Measurements from ENCODE around the gene ATP1B1. TPM values are rescaled to one million over a fixed set of nuclear protein-coding genes. Genes with fewer than 3 reads are reported as not detected.
A peak's percentile ranks its signal among the peaks of the same experiment; 100 is the strongest.

Gene ATP1B1
- total RNA-seq, 1 donor from 2014 or later = 83.3 TPM

DNA sequence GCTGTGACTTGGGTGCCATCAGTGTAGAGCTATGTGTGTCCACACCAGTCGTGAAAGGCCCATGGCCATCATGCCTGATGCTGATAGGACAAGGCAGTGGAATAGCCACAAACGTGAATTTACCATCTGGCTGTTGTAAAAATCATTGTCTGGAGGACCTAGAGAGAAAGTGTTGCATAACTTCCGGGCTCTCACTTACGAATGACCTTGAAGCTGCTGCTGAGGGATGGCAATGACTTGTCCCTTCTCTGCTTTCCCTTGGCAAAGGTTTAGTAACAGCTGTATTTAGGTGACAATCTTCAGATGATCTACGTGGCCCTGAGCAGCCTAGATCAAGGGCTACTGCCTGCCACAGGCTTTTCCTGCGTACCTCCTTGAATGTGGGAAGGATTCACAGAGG, 5.8 kb downstream of the ATP1B1 start:
- no peak overlapping the region for H3K4me3 ChIP-seq (ENCODE audit: low read depth, low read length)
- DNase-seq (ENCODE audit: low read depth) = no peak
- TF ChIP-seq CTCF (conservative IDR thresholded peaks at IDR 0.05; ENCODE audit: low read depth, low read length) = no peak

DNA sequence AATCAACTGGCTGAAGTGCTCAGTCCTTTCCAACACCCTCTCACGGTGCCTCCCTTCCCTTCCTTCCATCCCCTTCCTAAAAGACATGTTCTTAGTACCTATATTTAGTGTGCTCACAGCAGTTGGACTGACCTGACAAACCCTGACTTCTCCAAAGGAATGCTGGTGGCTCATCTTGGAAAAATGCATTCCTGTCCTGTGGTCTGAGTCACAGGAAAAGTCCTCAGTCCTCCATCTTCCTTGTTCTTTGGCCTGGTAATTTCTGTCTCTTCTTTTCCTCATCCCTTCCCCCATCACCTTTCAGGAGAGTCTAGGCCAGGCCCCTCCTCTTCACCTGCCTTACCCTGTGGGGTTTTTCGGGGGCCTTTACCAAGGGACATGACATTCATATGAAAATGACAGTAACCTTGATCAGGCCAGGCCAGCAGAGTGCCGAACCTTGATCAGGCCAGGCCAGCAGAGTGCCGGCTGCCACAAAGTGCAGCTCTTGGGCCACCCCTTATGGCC, 7.2 kb downstream of the ATP1B1 start:
- peak; percentile 95 for DNase-seq (ENCODE audit: low read depth)
- H3K4me3 ChIP-seq (ENCODE audit: low read depth, low read length) = no peak overlapping the region
- TF ChIP-seq CTCF (conservative IDR thresholded peaks at IDR 0.05; ENCODE audit: low read depth, low read length) = no peak

DNA sequence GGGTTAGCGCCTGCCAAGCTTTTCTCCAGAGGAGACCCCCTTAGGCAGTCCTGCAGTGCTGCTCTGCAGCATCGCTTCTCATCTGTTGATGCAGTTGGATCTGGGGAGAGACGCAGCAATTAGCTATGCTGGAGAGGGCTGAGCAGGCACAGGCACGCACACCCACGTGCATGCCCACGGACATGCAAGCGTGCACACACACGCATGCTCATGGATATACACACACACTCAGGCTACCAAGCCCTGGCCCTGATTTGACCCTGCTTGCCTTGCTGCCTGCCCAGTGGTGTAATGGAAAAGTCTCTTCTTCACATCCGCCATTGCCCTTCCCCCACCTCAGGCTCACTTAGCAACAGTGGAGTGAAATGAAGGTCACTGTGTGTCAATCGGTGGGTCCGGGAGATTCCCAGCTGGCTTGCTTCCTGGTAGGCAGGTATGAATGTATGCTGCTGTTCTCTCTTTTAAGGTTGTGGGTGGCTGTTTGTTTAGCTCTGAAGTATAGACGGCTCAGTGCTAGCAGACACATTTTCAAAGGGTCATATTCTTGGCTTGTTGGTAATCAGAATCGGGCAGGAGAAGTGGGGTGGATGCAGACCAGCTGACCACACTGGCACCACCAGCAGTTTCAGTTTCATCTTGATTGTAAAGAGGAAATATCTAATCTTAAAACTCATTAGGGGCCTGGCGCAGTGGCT, 9.5 kb downstream of the ATP1B1 start:
- DNase-seq (ENCODE audit: low read depth) = peak; percentile 87
- H3K4me3 ChIP-seq (ENCODE audit: low read depth, low read length) = peak overlapping the region; percentile 19
- no peak for TF ChIP-seq CTCF (conservative IDR thresholded peaks at IDR 0.05; ENCODE audit: low read depth, low read length)

DNA sequence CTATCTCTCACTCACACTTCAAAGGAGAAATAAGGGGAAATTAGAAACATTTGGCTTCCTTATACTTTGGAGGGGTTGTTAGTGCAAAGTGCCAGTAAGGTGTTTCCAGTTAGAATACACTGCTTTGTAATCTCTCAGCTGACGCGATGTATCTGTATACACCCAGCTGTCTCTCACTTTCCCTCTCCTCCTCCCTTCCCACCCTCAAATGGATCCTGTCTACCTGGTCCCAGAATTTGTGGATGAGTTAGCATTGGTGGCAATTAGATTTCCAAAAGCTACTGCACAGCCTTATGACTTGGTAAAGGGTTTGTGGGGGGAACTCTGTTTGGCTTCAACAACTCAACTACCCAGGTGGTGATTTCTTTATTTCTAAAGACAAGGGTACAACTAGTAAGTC, 10.5 kb downstream of the ATP1B1 start:
- no peak for DNase-seq (ENCODE audit: low read depth)
- no peak overlapping the region for H3K4me3 ChIP-seq (ENCODE audit: low read depth, low read length)
- no peak for TF ChIP-seq CTCF (conservative IDR thresholded peaks at IDR 0.05; ENCODE audit: low read depth, low read length)

DNA sequence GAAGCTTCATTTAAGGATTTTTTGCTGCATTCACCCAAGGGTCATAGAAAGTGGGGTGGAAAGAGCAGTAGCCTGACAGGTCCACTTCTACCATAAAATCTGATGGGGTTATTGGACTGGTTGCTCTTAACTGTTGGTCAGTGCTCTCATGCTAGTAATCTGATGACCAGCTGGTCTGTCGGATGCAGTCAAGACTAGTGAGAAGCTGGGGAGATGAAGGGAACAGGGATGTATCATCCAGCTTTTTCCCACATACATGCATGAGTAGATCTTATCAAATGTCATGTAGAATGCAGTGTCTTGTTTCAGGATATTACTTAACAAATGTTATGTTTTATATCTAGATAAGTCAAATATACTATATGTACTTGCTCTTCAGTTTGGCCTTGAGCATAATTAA, 11.1 kb downstream of the ATP1B1 start:
- H3K4me3 ChIP-seq (ENCODE audit: low read depth, low read length) = no peak overlapping the region
- TF ChIP-seq CTCF (conservative IDR thresholded peaks at IDR 0.05; ENCODE audit: low read depth, low read length) = no peak
- DNase-seq (ENCODE audit: low read depth) = no peak

GRCh38 chr1:169118227-169118626, 11.7 kb downstream of the ATP1B1 start:
- no peak overlapping the region for H3K4me3 ChIP-seq (ENCODE audit: low read depth, low read length)
- DNase-seq (ENCODE audit: low read depth) = no peak
- TF ChIP-seq CTCF (conservative IDR thresholded peaks at IDR 0.05; ENCODE audit: low read depth, low read length) = no peak

DNA sequence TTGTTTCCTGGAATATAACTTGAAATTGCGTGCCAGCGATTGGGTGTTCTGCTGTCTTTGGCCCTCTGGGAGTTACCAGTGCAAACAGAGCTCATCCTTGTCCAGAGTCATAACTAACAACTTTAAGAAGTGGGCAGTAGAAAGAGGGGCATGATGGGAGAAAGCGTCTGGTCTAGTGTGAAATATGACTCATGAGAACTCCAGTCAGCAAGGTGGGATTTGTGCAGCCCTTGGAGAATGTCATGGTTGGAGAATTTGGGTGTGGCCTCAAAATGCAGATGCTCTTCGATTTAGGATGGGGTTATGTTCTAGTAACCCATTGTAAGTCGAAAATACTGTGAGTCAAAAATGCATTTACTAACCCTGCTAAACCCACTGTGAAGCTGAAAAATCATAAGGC, 12.9 kb downstream of the ATP1B1 start:
- H3K4me3 ChIP-seq (ENCODE audit: low read depth, low read length) = no peak overlapping the region
- no peak for TF ChIP-seq CTCF (conservative IDR thresholded peaks at IDR 0.05; ENCODE audit: low read depth, low read length)
- no peak for DNase-seq (ENCODE audit: low read depth)

Measured in epithelial cell of proximal tubule (primary cell).